Gastrocnemius medialis (tissue), 4 donors: ENCODE measurements around the gene GARS1. TPM values are rescaled to one million over a fixed set of nuclear protein-coding genes. Genes with fewer than 3 reads are reported as not detected.

Source experiments
- ATAC-seq, 2 donors: fragments of 150-250 bp; one replicate each; pipeline ENCODE4 v1.9.1; 2016
- DNase-seq, 2 donors: peaks; one replicate each; pipeline ENCODE4 v3.0.0-alpha.2; 2019
- H3K27ac ChIP-seq, 4 donors: fragments of 200-600 bp; sonication (generic); 1 replicate in 1 of 4; 2 replicates in 3 of 4; pipeline ENCODE4 v1.5.1; 2016 to 2018; ENCODE audit warnings: mild to moderate bottlenecking in 2 of 4, moderate library complexity in 1 of 4
- H3K27me3 ChIP-seq, 3 donors: fragments of 200-600 bp; sonication (generic) in 2 of 3; 1 replicate in 1 of 3; 2 replicates in 2 of 3; pipeline versions ENCODE4 v1.5.1 to v1.6.0; 2016 to 2019; ENCODE audit warnings: mild to moderate bottlenecking in 1 of 3, moderate library complexity in 1 of 3
- H3K36me3 ChIP-seq, 2 donors: fragments of 200-600 bp; sonication (generic) in 1 of 2; one replicate each; pipeline ENCODE4 v1.5.1; 2017 to 2018
- H3K4me1 ChIP-seq, 2 donors: fragments of 200-600 bp; sonication (generic) in 1 of 2; one replicate each; pipeline ENCODE4 v1.5.1; 2016 to 2017; ENCODE audit warnings: mild to moderate bottlenecking in 2 of 2
- H3K4me3 ChIP-seq, 4 donors: fragments of 200-600 bp; sonication (generic) in 3 of 4; 1 replicate in 1 of 4; 2 replicates in 3 of 4; pipeline ENCODE4 v1.5.1; 2016 to 2019; ENCODE audit warnings: mild to moderate bottlenecking in 2 of 4
- H3K9me3 ChIP-seq, 3 donors: fragments of 200-600 bp; sonication (generic) in 2 of 3; 1 replicate in 1 of 3; 2 replicates in 2 of 3; pipeline ENCODE4 v1.5.1; 2016 to 2019
- CTCF ChIP-seq, 5 experiments: fragments of 450-650 bp in 3 of 5; fragments of 200-600 bp in 2 of 5; sonication (generic) in 2 of 5; IDR thresholded peaks in 4 of 5; conservative IDR thresholded peaks in 1 of 5; 1 replicate in 4 of 5; 2 replicates in 1 of 5; pipeline ENCODE4 v1.5.1; 2016 to 2019; ENCODE audit warnings: antibody characterized with exemption in 5 of 5, mild to moderate bottlenecking in 3 of 5, moderate library complexity in 3 of 5
- POLR2A ChIP-seq, 2 donors: fragments of 450-650 bp; IDR thresholded peaks; one replicate each; pipeline ENCODE4 v1.6.1; 2017; ENCODE audit warnings: antibody characterized with exemption in 2 of 2, mild to moderate bottlenecking in 2 of 2, moderate library complexity in 2 of 2
- in situ Hi-C, 4 donors: fragments of 200-750 bp; cut with MboI; loops; one replicate each; pipeline versions ENCODE4 v1.15.0 to v1.8.0; 2017; ENCODE audit warnings: low sequenced_read_pairs in 4 of 4
- intact Hi-C: fragments of 100-400 bp; cut with DNase I; formaldehyde crosslinking; loops from one replicate; pipeline ENCODE4 v1.15.1; 2023; ENCODE audit warnings: low total_unique reads
- total RNA-seq, 4 donors: library from RNA; depleted of rRNA; stranded (reverse); fragments of >200 nt; gene quantifications; one replicate each; pipeline versions ENCODE4 v1.1.0 to v1.2.3, GENCODE V29; 2016

The GARS1 gene
- total RNA-seq, 4 donors from 2014 or later, result 52.1 to 67.7 (median 60.1) TPM

GRCh38 chr7:30683306-30683705, 88.6 kb downstream of the GARS1 start:
- H3K4me1 ChIP-seq, result peaks cover 12 to 25% of the 10 kb centered on the region in 2 donors
- peak overlapping the region in 2 of 4 donors; percentile 56 to 58 for H3K4me3 ChIP-seq
- intact Hi-C loops, result loop anchor here (5.0 kb wide), 1 partner anchor 34 kb away; no protein-coding TSS in a partner anchor
- no peak for DNase-seq
- no peaks in the 10 kb centered on the region for H3K36me3 ChIP-seq
- H3K9me3 ChIP-seq, result no peaks in the 10 kb centered on the region
- TF ChIP-seq POLR2A (IDR thresholded peaks at IDR 0.05) (no peak), CTCF (IDR thresholded peaks at IDR 0.05 in 4 of 5, conservative IDR thresholded peaks at IDR 0.05 in 1 of 5) (no peak)
- peak overlapping the region in 2 of 4 donors; percentile 15 to 38 for H3K27ac ChIP-seq
- peaks cover 6 to 19% (median 16%) of the 10 kb centered on the region in 3 donors for H3K27me3 ChIP-seq
- in situ Hi-C loops, result loop anchor here in 2 of 4 donors (10.0 kb wide), 1 partner anchor 51 kb away; no protein-coding TSS in a partner anchor
- no peak for ATAC-seq

Other genes starting within 250 kb of the GARS1 start
- 1 to 10 TPM; 2.3 to 4.6 (median 3.6) TPM for gene NOD1, start 116.1 kb upstream of the GARS1 start, total RNA-seq
- gene GGCT, start 90.0 kb upstream of the GARS1 start, total RNA-seq, result 10 to 100 TPM in 3 of 4 donors, 1 to 10 TPM in 1; 7.4 to 20.0 (median 12.8) TPM
- under 1 TPM in 2 of 4 donors, not detected in 2; 0.07 to 0.52 TPM for gene CRHR2, start 87.6 kb downstream of the GARS1 start, total RNA-seq
- gene INMT, start 157.3 kb downstream of the GARS1 start, total RNA-seq, result 1 to 10 TPM; 1.9 to 8.6 (median 5.5) TPM
- gene MINDY4, start 176.5 kb downstream of the GARS1 start, total RNA-seq, result 1 to 10 TPM; 1.4 to 4.3 (median 3.0) TPM